MM.1S (cell line): ENCODE measurements around the gene ISYNA1.

Source experiments
- DNase-seq: peaks from one replicate; pipeline ENCODE4 v3.0.0-alpha.2; 2015
- H2AFZ ChIP-seq: fragments of 300-600 bp; sonication (generic); 2 replicates; pipeline ENCODE4 v1.6.0; 2016; ENCODE audit warnings: antibody characterized with exemption, low read length
- H3F3A ChIP-seq: fragments of 300-600 bp; sonication (generic); 2 replicates; pipeline ENCODE4 v1.6.1; 2016; ENCODE audit warnings: mild to moderate bottlenecking, antibody characterized with exemption, low read length, moderate library complexity, mixed read lengths; ENCODE audit not compliant: insufficient read depth
- H3K27ac ChIP-seq: fragments of 300-600 bp; sonication (generic); 2 replicates; pipeline ENCODE4 v1.5.1; 2016; ENCODE audit warnings: mild to moderate bottlenecking, low read length
- H3K27me3 ChIP-seq: fragments of 300-600 bp; sonication (generic); replicated peaks from 2 replicates; pipeline ENCODE4 v1.6.0; 2016; ENCODE audit warnings: low read length; ENCODE audit not compliant: insufficient read depth
- H3K36me3 ChIP-seq: fragments of 300-600 bp; sonication (generic); replicated peaks from 2 replicates; pipeline ENCODE4 v1.6.1; 2016; ENCODE audit warnings: mild to moderate bottlenecking, low read length, mixed read lengths; ENCODE audit not compliant: insufficient read depth
- H3K4me1 ChIP-seq: fragments of 300-600 bp; sonication (generic); 2 replicates; pipeline ENCODE4 v1.6.1; 2016; ENCODE audit warnings: low read length, mixed read lengths
- H3K4me2 ChIP-seq: fragments of 300-600 bp; sonication (generic); 2 replicates; pipeline ENCODE4 v1.6.0; 2016; ENCODE audit warnings: low read depth, low read length
- H3K4me3 ChIP-seq: fragments of 300-600 bp; sonication (generic); 2 replicates; pipeline ENCODE4 v1.5.1; 2016; ENCODE audit warnings: low read length, mixed read lengths
- H3K79me2 ChIP-seq: fragments of 300-600 bp; sonication (generic); 2 replicates; pipeline ENCODE4 v1.6.1; 2016; ENCODE audit warnings: mixed run types, low read length, mixed read lengths
- H3K9ac ChIP-seq: fragments of 300-600 bp; sonication (generic); 2 replicates; pipeline ENCODE4 v1.6.1; 2016; ENCODE audit warnings: low read length, mixed read lengths
- H3K9me2 ChIP-seq: fragments of 300-600 bp; sonication (generic); replicated peaks from 2 replicates; pipeline ENCODE4 v1.6.1; 2016; ENCODE audit warnings: mild to moderate bottlenecking, low read length, mixed read lengths; ENCODE audit not compliant: insufficient read depth
- H3K9me3 ChIP-seq: fragments of 300-600 bp; sonication (generic); replicated peaks from 2 replicates; pipeline ENCODE4 v1.6.1; 2016; ENCODE audit warnings: mild to moderate bottlenecking, low read length, mixed read lengths; ENCODE audit not compliant: insufficient read depth
- H4K20me1 ChIP-seq: fragments of 300-600 bp; sonication (generic); 2 replicates; pipeline ENCODE4 v1.6.1; 2016; ENCODE audit warnings: mild to moderate bottlenecking, low read length, moderate library complexity, mixed read lengths; ENCODE audit not compliant: insufficient read depth
- EZH2 ChIP-seq: fragments of 300-600 bp; sonication (generic); optimal IDR thresholded peaks from 2 replicates; pipeline ENCODE3; 2017; ENCODE audit warnings: low read depth, mild to moderate bottlenecking, antibody characterized with exemption, low read length, mixed read lengths
- EZH2phosphoT487 ChIP-seq: fragments of 300-600 bp; sonication (generic); IDR thresholded peaks from 2 replicates; pipeline ENCODE4 v1.6.1; 2018; ENCODE audit warnings: antibody characterized with exemption, low read length
- TF ChIP-seq, protein P1 (sequence below): fragments of 300-600 bp; sonication (generic); IDR thresholded peaks from 2 replicates; pipeline ENCODE4 v1.5.1; 2016; ENCODE audit warnings: antibody characterized with exemption, low read length, mixed read lengths

Gene ISYNA1

DNA sequence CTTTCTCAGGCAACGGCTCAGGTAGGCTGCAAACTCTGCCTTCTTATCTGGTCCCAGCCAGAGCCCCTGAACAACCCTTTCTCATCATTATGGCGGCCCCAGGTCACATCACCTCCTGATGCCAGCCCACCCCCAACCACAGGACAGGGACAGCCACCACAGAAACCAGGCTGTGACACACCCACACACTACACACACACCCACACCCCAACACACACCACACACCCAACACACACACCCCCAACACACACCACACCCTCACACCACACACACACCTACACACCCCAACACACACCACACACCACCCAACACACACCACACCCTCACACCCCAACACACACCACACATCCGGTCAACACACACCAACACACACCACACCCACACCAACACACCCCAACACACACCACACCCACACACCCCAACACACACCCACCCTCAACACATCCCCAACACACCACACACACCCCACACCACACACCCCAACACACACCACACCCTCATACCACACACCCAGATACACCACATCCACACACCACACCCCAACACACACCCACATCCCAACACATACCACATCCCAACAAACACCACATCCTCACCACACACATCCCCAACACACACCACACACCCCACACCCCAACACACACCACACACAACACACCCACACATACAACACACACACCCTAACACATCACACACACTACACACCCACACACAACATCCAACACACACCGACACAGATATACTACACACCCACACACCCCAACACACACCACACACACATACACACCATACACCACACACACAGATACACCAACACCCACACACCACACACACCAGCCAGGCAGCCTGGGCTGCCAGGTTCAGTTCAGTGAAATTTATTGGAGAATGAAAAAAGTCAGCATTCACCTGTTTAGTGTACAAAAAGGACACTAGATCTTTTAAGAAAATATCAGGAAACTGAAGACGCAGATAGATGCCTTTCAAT lies 4.2 kb upstream of the ISYNA1 start:
- Histone ChIP-seq H3K9ac (no peak overlapping the region), H3K9me2 (no peaks in the 10 kb centered on the region), H4K20me1 (no peaks in the 10 kb centered on the region), H3K4me1 (no peaks in the 10 kb centered on the region), H3K27me3 (no peaks in the 10 kb centered on the region), H3K27ac (no peak overlapping the region), H3K9me3 (no peaks in the 10 kb centered on the region), H3K4me3 (no peak overlapping the region), H3K4me2 (no peak overlapping the region), H3K79me2 (peaks cover 6% of the 10 kb centered on the region), H2AFZ (no peak overlapping the region), H3F3A (peaks cover 17% of the 10 kb centered on the region; the same call in 1 of the 2 replicates), H3K36me3 (peaks cover 6% of the 10 kb centered on the region; the same call in 1 of the 2 replicates)
- DNase-seq = no peak
- TF ChIP-seq, protein P1, sequence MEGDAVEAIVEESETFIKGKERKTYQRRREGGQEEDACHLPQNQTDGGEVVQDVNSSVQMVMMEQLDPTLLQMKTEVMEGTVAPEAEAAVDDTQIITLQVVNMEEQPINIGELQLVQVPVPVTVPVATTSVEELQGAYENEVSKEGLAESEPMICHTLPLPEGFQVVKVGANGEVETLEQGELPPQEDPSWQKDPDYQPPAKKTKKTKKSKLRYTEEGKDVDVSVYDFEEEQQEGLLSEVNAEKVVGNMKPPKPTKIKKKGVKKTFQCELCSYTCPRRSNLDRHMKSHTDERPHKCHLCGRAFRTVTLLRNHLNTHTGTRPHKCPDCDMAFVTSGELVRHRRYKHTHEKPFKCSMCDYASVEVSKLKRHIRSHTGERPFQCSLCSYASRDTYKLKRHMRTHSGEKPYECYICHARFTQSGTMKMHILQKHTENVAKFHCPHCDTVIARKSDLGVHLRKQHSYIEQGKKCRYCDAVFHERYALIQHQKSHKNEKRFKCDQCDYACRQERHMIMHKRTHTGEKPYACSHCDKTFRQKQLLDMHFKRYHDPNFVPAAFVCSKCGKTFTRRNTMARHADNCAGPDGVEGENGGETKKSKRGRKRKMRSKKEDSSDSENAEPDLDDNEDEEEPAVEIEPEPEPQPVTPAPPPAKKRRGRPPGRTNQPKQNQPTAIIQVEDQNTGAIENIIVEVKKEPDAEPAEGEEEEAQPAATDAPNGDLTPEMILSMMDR = no peak
- TF ChIP-seq EZH2phosphoT487 (no peak), EZH2 (no peak)

DNA sequence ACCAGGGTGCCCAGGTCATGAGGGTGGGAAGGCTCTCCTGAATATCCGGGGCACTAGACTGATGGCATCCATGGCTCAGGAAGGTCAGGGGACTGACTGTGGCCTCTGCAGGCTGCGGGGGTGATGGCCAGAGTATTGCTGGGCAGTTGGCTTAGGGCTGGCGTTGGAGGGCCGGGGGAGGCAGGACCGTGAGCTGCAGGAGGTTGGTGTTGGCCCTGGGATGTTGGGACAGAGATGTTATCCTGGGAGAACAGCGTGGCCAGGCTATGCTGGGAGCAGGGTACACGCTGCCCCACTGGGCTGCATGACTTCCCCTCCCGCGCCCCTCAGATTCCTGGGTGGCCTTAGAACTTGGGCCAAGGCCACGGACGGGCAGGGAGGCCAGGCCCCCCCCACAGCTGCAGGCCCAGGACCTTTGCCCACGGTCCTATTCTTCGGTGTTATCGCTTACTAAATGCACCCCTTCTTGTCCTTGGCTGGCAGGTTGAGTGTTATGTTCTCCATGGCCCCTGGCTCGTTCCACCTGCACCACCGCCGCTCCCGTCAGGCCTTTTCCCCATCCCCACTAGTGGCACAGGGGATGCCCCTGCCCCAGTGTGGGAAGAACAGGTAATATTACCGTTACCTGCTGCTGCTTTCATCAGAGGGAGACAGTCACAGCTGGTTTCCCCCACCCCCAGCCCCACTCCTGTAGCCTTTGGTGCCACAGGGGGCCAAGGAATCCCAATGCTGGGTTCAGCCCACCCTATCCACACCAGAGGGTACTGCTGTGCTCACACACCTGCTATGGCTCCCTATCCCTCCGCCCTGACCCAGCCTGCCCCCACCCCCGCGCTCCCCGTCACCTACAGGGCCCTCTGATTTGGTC lies 3.2 kb upstream of the ISYNA1 start:
- H3K27me3 ChIP-seq = no peaks in the 10 kb centered on the region
- no peaks in the 10 kb centered on the region for H3K9me3 ChIP-seq
- no peak overlapping the region for H3K4me3 ChIP-seq
- no peaks in the 10 kb centered on the region for H3K9me2 ChIP-seq
- DNase-seq = no peak
- TF ChIP-seq, protein P1 = no peak
- TF ChIP-seq EZH2 (no peak), EZH2phosphoT487 (no peak)
- no peak overlapping the region for H3K9ac ChIP-seq
- H3F3A ChIP-seq = peaks cover 17% of the 10 kb centered on the region; the same call in 1 of the 2 replicates
- H3K4me1 ChIP-seq = no peaks in the 10 kb centered on the region
- H2AFZ ChIP-seq = no peak overlapping the region
- H3K36me3 ChIP-seq = peaks cover 2% of the 10 kb centered on the region; the same call in 1 of the 2 replicates
- H3K79me2 ChIP-seq = peaks cover 6% of the 10 kb centered on the region; the same call in 1 of the 2 replicates
- H3K4me2 ChIP-seq = no peak overlapping the region
- no peaks in the 10 kb centered on the region for H4K20me1 ChIP-seq
- H3K27ac ChIP-seq = no peak overlapping the region

DNA sequence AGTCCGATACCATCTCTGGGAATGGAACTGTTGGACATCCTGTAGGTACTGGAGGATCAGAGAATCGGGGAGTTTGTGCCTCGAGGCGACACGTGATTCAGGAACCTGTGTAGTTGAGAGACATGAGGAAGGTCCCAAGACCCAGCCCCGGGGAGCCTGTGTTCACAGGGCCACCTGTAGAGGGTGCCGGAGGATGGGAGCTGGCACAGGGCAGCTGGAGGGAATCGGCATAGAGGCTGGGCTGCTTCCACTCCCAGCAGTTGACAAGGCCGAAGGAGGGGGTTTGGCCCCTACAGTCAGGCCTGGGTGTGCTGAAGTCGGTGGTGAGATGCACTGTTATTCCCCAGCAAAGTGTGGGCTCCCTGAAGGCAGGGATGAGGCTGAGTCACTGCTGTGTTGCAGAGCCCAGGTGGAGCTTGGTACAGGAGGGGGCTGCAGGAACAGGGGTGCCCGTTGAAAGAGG lies 2.5 kb upstream of the ISYNA1 start:
- Histone ChIP-seq H3K27ac (no peak overlapping the region), H3K36me3 (no peaks in the 10 kb centered on the region; the same call in 1 of the 2 replicates), H3K4me2 (no peak overlapping the region), H2AFZ (no peak overlapping the region), H3K79me2 (peaks cover 6% of the 10 kb centered on the region; the same call in 1 of the 2 replicates), H3K27me3 (no peaks in the 10 kb centered on the region), H4K20me1 (no peaks in the 10 kb centered on the region), H3K4me1 (no peaks in the 10 kb centered on the region), H3F3A (peaks cover 17% of the 10 kb centered on the region; the same call in 1 of the 2 replicates), H3K9me3 (no peaks in the 10 kb centered on the region), H3K9ac (no peak overlapping the region), H3K9me2 (no peaks in the 10 kb centered on the region), H3K4me3 (no peak overlapping the region)
- no peak for DNase-seq
- TF ChIP-seq, protein P1 = peak; percentile 35
- no peak for TF ChIP-seq EZH2
